Activated CD8-positive, alpha-beta memory T cell treated with anti-CD3 and anti-CD28 coated beads, Interleukin-2, amount 50 U/mL, for 48 hours (primary cell): ENCODE data around the gene A2ML1.
"Not testable (repeated sequence)": the region's sequence is repeated elsewhere in the genome, so short reads cannot be mapped to it uniquely, and the experiment has no call there.

Source experiments
- DNase-seq: peaks from one replicate; pipeline ENCODE4 v3.0.0-alpha.2; 2020

A2ML1 gene

DNA sequence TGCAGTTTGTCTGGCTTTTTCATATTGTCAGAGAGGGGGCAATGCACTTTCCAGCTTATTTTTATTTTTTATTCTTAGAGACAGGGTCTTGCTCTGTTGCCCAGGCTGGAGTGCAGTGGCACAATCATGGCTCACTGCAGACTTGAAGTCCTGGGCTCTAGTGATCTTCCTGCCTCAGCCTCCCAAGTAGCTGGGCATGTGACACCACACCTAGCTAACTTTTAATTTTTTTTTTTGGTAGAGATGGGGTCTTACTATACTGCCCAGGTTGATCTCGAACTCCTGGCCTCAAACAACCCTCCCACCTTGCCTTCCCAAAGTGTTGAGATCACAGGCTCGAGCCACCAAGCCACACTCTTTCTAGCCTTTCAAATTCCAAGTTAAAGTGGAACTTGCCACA is 3.9 kb upstream of the A2ML1 start:
- DNase-seq = no peak

DNA sequence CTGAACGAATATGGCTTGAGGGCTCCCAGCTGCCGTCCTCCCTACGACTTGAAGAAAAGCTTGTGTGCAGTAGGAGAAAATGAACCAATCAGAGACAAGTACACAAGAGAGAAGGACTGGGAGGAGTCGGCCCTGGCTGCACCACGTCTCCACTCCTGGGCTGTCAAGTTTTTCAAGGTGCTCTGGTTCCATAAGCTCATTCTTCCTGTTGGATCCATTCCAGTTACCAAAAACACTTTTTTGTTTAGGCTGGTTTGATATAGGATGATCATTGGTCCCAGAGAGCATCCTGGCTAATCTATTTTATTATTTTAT is 2.8 kb upstream of the A2ML1 start:
- no peak for DNase-seq

GRCh38 chr12:8820676-8821407 is 1.6 kb upstream of the A2ML1 start:
- DNase-seq = not testable (repeated sequence)

DNA sequence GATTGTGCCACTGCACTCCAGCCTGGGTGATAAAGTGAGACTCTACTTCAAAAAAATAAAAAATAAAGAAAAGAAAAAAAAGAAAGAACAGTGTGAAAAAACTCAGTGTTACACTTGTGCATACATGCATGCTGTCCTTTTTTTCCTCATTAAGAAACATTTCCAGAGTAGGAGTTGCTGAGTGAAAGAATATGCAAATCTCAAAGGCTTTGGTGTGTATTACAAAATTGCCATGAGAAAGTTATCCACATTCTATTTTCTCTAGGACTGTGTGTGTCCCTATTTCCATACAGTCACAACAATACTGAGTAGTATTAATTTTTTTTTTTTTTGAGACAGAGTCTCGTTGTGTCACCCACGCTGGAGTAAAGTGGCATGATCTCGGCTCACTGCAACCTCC is 830 bp upstream of the A2ML1 start:
- DNase-seq = no peak

GRCh38 chr12:8823565-8824300 is 1.3 kb downstream of the A2ML1 start:
- no peak for DNase-seq

GRCh38 chr12:8827551-8828256 is 5.3 kb downstream of the A2ML1 start:
- DNase-seq = no peak

DNA sequence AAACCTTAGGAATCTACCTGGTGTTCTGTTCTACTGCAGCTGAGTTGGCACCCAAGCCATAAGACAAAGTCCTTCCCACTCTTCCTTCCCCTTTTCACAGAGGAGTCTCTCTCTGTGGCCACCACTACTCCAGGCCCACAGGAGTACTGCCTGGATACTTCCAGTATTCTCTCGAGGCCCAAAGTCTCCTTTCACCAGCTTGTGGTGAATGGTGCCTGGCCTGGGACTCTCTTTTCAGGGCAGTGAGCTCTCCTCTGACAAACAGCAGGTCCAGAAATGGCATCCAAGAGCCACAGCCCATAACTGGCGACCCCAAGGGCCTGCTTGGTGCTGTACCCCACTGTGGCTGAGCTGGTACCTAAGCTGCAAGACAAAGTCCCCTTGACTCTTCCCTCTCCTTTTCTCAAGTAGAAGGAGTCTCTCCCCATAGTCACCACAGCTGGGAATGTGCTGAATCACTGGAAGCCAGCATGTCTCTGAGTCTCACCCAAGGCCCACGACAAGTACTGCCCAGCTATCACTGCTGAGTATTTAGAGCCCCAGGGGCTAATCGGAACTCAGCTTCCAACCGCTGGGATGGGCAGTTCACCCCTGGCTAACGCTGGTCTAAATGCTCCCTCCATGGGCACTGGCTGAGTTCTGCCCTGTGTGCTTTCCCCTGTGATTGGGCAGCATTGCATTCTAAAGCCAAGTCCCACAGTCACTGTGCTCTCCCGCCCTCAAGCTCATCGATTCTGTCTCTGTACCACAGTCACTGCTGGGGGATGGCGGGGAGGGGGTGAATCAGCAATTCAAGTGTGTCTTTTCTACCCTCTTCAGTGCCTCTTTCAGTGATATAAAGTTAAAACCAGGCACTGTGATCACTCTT is 6.1 kb downstream of the A2ML1 start:
- DNase-seq = no peak

DNA sequence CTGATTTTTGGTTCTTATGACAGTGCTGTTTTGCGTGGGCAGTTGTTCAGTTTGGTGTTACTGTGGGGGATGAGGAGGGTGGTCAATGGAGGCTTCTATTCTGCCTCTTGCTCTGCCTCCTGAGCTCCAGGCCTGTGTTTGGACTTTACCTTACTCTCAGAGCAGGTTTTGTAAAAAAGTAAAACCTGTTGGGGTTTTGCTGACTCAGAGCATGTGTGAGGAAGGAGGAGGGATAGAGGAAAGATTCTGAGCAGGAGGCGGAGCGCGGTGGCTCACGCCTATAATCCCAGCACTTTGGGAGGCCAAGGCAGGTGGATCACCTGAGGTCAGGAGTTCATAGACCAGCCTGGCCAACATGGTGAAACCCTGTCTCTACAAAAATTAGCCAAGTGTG is 6.7 kb downstream of the A2ML1 start:
- no peak for DNase-seq

GRCh38 chr12:8829621-8830020 is 7.2 kb downstream of the A2ML1 start:
- no peak for DNase-seq

DNA sequence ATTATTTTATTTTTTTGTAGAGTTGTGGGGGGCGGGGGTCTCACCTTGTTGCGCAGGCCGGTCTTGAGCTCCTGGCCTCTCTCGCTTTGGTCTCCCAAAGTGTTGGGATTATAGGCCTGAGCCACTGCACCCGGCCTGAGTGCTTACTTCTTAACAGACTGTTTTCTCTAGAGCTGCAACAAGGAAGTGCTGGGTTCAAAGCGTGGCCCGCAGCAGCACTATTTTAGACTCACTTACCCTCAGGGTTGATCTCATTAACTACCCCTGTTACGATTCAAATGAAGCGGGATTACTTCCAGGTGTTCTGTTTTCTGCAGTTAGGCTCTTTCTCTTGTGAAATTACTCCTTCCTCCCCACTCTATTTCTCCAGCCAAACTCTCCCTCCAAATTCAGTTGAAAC is 8.7 kb downstream of the A2ML1 start:
- DNase-seq = no peak

GRCh38 chr12:8832500-8832899 is 10.1 kb downstream of the A2ML1 start:
- no peak for DNase-seq

- DNase-seq = no peak
Observed at GRCh38 chr12:8834230-8834629, 11.8 kb downstream of the A2ML1 start.

- DNase-seq = no peak
Observed at GRCh38 chr12:8837291-8837690, 14.9 kb downstream of the A2ML1 start.

DNA sequence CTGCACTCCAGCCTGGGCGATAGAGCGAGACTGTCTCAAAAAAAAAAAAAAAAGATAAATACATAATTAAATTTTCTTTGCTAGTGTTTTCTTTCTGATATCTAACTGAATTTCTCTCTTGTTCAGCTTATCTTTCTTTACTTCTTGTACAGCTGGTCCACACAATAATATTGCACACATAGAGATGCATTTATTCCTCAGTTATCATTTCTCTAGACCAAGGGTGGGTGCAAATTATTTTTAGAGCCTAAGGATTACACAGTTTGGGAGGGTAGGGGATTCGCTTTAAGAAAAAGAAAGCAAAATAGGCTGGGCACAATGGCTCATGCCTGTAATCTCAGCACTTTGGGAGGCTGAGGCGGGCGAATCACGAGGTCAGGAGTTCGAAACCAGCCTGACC is 17.9 kb downstream of the A2ML1 start:
- DNase-seq = no peak

- DNase-seq = no peak
Observed at GRCh38 chr12:8840938-8841633, 18.7 kb downstream of the A2ML1 start.

DNA sequence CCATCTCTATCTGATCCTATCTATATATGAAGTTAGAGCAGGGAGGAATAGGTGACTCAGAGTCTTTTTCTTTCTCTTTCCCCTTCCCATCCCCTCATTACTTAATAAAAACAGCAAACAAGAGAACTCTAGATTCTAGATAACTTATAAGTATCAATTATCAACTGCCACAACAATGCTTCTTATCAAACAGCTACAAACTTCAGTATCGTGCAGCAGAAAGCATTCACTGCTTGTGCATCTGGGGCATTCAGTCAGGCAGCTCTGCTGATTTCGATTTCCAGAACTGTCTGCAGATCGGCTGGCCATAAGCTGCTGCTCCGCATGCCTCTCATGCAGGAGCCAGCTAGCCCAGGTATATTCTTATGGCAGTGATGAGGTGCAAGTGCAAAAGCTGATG is 19.4 kb downstream of the A2ML1 start:
- DNase-seq = no peak

DNA sequence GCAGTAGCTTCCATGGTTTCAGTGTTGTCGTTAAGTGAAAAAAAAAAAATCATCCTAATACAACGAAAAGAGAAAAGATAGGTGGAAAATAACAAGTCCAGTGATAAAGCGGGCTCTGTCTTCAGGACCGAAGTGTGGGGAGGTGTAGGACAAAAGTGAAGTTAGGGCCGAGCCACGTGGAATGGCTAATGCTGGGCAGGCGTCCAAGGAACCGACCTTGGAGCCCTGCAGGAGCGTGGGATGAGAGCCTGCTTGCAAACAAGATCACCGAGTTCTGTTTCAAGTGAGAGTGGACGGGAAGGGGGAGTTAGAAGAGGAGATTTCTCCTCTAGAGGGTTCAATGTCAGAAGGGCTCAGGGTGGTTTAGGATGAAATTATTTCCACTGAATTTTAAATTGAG is 22.2 kb downstream of the A2ML1 start:
- no peak for DNase-seq

GRCh38 chr12:8846305-8846704 is 23.9 kb downstream of the A2ML1 start:
- no peak for DNase-seq

- no peak for DNase-seq
Observed at GRCh38 chr12:8847435-8847834, 25.0 kb downstream of the A2ML1 start.

DNA sequence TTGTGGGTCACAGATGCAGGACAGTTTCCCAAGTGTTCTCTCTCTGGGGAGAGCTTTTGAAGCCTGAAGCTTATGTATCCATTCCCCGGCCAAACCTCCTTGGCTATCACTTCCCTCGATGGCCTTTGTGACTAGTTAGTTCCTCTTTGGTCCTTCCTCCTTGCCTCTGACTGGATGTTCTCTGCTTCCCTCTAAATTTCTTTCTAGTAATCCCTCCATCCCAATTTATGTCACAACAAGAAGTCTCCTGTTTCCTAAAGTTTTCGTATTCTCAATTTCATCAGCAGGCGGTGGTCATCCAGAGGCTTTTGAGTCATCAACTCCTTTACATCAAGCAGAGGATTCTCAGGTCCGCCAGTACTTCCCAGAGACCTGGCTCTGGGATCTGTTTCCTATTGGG is 27.5 kb downstream of the A2ML1 start:
- no peak for DNase-seq

DNA sequence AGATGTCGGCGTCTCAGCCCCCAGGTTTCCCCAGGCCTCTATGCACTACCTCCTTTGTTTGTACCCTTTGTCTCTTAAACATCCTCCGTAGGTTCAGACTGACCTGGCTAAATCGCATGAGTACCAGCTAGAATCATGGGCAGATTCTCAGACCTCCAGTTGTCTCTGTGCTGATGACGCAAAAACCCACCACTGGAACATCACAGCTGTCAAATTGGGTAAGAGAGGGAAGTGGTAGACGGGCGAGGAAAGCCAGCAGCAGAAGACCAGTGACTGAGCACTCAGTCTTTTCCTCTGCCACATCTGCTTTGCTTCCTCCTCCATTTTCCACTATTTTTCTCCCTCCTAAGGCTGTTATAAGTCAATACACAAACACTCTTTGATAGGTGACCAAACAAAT is 29.7 kb downstream of the A2ML1 start:
- DNase-seq = no peak

DNA sequence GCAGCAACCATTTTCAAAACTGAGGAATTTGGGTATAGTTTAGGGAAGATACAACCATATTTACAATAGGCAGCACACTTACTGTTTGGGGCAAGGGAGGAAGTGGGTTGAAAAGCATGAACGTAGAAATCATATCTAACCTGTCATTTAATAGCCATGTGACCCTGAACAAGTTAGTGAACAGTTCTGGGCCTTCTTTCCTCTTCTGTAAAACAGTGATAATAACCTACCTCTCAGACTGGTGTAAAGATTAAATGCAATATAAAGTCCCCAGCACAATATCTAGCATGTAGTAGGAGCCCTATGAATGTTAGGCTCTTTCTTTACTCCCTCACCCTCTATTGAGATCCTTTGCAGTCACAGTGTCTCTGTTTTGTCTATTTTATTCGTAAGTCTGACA is 33.5 kb downstream of the A2ML1 start:
- DNase-seq = no peak

GRCh38 chr12:8859448-8859847 is 37.0 kb downstream of the A2ML1 start:
- DNase-seq = not testable (repeated sequence)
